ENCODE data around the gene CAPN2.

CAPN2 gene

GRCh38 chr1:223763881-223764280, 51.5 kb downstream of the CAPN2 start:
- DNase-seq = no peak

- DNase-seq = no peak
These were observed 52.8 kb downstream of the CAPN2 start for GRCh38 chr1:223765036-223765718.

GRCh38 chr1:223765719-223766340, 53.5 kb downstream of the CAPN2 start:
- no peak for DNase-seq

- DNase-seq = no peak
These were observed 58.4 kb downstream of the CAPN2 start for GRCh38 chr1:223770621-223771315.

GRCh38 chr1:223771469-223771813, 59.1 kb downstream of the CAPN2 start:
- DNase-seq = no peak

- no peak for DNase-seq
These were observed 59.8 kb downstream of the CAPN2 start for GRCh38 chr1:223771814-223772770.

- DNase-seq = no peak
These were observed 60.4 kb downstream of the CAPN2 start for GRCh38 chr1:223772771-223773160.

- no peak for DNase-seq
These were observed 61.9 kb downstream of the CAPN2 start for GRCh38 chr1:223774134-223774814.

- no peak for DNase-seq
These were observed 62.7 kb downstream of the CAPN2 start for GRCh38 chr1:223775054-223775453.

- no peak for DNase-seq
These were observed 63.4 kb downstream of the CAPN2 start for GRCh38 chr1:223775711-223776074.

- peak; percentile 51 for DNase-seq
These were observed 63.9 kb downstream of the CAPN2 start for GRCh38 chr1:223776075-223776814.

GRCh38 chr1:223776826-223777454, 64.6 kb downstream of the CAPN2 start:
- DNase-seq = no peak

- DNase-seq = no peak
These were observed 68.0 kb downstream of the CAPN2 start for GRCh38 chr1:223780318-223780717.

GRCh38 chr1:223780949-223781348, 68.6 kb downstream of the CAPN2 start:
- no peak for DNase-seq

- no peak for DNase-seq
These were observed 71.3 kb downstream of the CAPN2 start for GRCh38 chr1:223783676-223784075.

- DNase-seq = no peak
These were observed 72.2 kb downstream of the CAPN2 start for GRCh38 chr1:223784541-223784940.

GRCh38 chr1:223785808-223786207, 73.5 kb downstream of the CAPN2 start:
- DNase-seq = no peak

- no peak for DNase-seq
These were observed 76.5 kb downstream of the CAPN2 start for GRCh38 chr1:223788746-223789415.

GRCh38 chr1:223792046-223792445, 79.7 kb downstream of the CAPN2 start:
- no peak for DNase-seq

GRCh38 chr1:223793716-223794115, 81.4 kb downstream of the CAPN2 start:
- DNase-seq = no peak
